Trophoblast cell (in vitro differentiated cells and primary cell): ENCODE measurements around the gene MAP3K12.

Source experiments
- DNase-seq, 2 donors: peaks; one replicate each; pipeline ENCODE4 v3.0.0-alpha.2; 2016
- H2AFZ ChIP-seq: 2 replicates; pipeline ENCODE4 v1.6.1; 2013; ENCODE audit warnings: low read length, moderate library complexity, mild to moderate bottlenecking; ENCODE audit not compliant: insufficient read depth, poor library complexity
- H2AK5ac ChIP-seq: 2 replicates; pipeline ENCODE4 v1.6.1; 2013; ENCODE audit warnings: mild to moderate bottlenecking, low read length
- H2BK120ac ChIP-seq: 2 replicates; pipeline ENCODE4 v1.6.1; 2013; ENCODE audit warnings: low read length, mild to moderate bottlenecking, moderate library complexity; ENCODE audit not compliant: insufficient read depth, poor library complexity
- H2BK12ac ChIP-seq: 2 replicates; pipeline ENCODE4 v1.6.1; 2013; ENCODE audit warnings: mild to moderate bottlenecking, low read length, moderate library complexity
- H2BK5ac ChIP-seq: 2 replicates; pipeline ENCODE4 v1.6.1; 2013; ENCODE audit warnings: low read length, low read depth, moderate library complexity, mild to moderate bottlenecking; ENCODE audit not compliant: poor library complexity
- H3K14ac ChIP-seq: 2 replicates; pipeline ENCODE4 v1.6.1; 2013; ENCODE audit warnings: mild to moderate bottlenecking, low read length
- H3K18ac ChIP-seq: 2 replicates; pipeline ENCODE4 v1.6.1; 2013; ENCODE audit warnings: mild to moderate bottlenecking, low read length
- H3K23ac ChIP-seq: 2 replicates; pipeline ENCODE4 v1.6.1; 2013; ENCODE audit warnings: low read length
- H3K27ac ChIP-seq: 2 replicates; pipeline ENCODE4 v1.5.1; 2013; ENCODE audit warnings: low read depth, mild to moderate bottlenecking, inconsistent platforms, low read length, moderate library complexity
- H3K27me3 ChIP-seq: 2 replicates; pipeline ENCODE4 v1.6.1; 2013; ENCODE audit warnings: inconsistent platforms, mild to moderate bottlenecking, low read length, moderate library complexity; ENCODE audit not compliant: insufficient read depth
- H3K36me3 ChIP-seq, 2 experiments: 1 replicate in 1 of 2; 2 replicates in 1 of 2; pipeline ENCODE4 v1.6.1; 2013; ENCODE audit warnings: low read length in 2 of 2, mild to moderate bottlenecking in 2 of 2, moderate library complexity in 1 of 2; ENCODE audit not compliant: insufficient read depth in 2 of 2, control insufficient read depth in 1 of 2
- H3K4ac ChIP-seq: 2 replicates; pipeline ENCODE4 v1.6.1; 2013; ENCODE audit warnings: low read depth, mild to moderate bottlenecking, low read length, moderate library complexity
- H3K4me1 ChIP-seq, 2 experiments: 1 replicate in 1 of 2; 2 replicates in 1 of 2; pipeline ENCODE4 v1.6.1; 2013; ENCODE audit warnings: low read length in 2 of 2, mild to moderate bottlenecking in 2 of 2, moderate library complexity in 1 of 2; ENCODE audit not compliant: insufficient read depth in 2 of 2, control insufficient read depth in 1 of 2
- H3K4me2 ChIP-seq: 2 replicates; pipeline ENCODE4 v1.6.1; 2013; ENCODE audit warnings: inconsistent platforms, mild to moderate bottlenecking, low read length, moderate library complexity
- H3K4me3 ChIP-seq: 2 replicates; pipeline ENCODE4 v1.5.1; 2013; ENCODE audit warnings: mild to moderate bottlenecking, low read depth, low read length, inconsistent platforms
- H3K79me1 ChIP-seq: one replicate; pipeline ENCODE4 v1.6.1; 2013; ENCODE audit warnings: low read length
- H3K79me2 ChIP-seq: 2 replicates; pipeline ENCODE4 v1.6.1; 2013; ENCODE audit warnings: low read length, mild to moderate bottlenecking; ENCODE audit not compliant: control insufficient read depth, insufficient read depth, poor library complexity
- H3K9ac ChIP-seq: 2 replicates; pipeline ENCODE4 v1.6.1; 2013; ENCODE audit warnings: mild to moderate bottlenecking, low read length
- H3K9me3 ChIP-seq: 2 replicates; pipeline ENCODE4 v1.6.1; 2013; ENCODE audit warnings: low read depth, mild to moderate bottlenecking, control low read depth, inconsistent platforms, low read length; ENCODE audit not compliant: insufficient read depth
- H4K12ac ChIP-seq: 2 replicates; pipeline ENCODE4 v1.6.1; 2013; ENCODE audit warnings: low read depth, mild to moderate bottlenecking, low read length, moderate library complexity
- H4K8ac ChIP-seq: 2 replicates; pipeline ENCODE4 v1.6.1; 2013; ENCODE audit warnings: low read depth, mild to moderate bottlenecking, low read length, moderate library complexity
- H4K91ac ChIP-seq: one replicate; pipeline ENCODE4 v1.6.1; 2013; ENCODE audit warnings: low read depth, mild to moderate bottlenecking, low read length, moderate library complexity
- WGBS: extraction: QIAGEN DNeasy Blood & Tissue Kit; methylation state at CpG from one replicate; pipeline ENCODE4 v1.1.7; 2013; ENCODE audit warnings: missing lambda C conversion rate; ENCODE audit not compliant: insufficient read length, insufficient coverage; ENCODE audit errors: extremely low coverage; 5-methylcytosine and 5-hydroxymethylcytosine counted together

The MAP3K12 gene

DNA sequence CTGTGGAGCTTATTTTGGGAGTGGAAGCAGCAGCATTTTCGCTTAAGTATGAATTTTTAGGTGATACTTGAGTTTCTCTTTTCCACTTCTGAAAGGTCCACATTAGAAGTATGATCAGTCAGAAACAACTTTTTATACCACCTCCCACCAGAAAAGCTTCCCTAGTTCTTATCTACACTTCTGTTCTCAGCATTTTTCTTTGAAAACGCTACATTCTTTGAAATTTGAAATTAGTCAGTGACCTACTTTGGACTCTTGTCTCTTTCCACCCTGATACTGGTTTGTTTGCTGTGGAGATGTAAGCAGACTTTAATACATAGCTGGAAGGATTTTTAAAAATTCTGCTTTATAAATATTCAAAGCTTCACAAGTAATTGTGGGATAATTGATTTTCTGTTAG lies 25.2 kb downstream of the MAP3K12 start:
- peaks cover 36 to 77% of the 10 kb centered on the region in 2 experiments for H3K36me3 ChIP-seq

GRCh38 chr12:53472056-53472582 lies 27.1 kb downstream of the MAP3K12 start:
- no peak overlapping the region for H4K91ac ChIP-seq
- no peak overlapping the region for H3K4me2 ChIP-seq
- no peak overlapping the region for H2BK120ac ChIP-seq
- H4K12ac ChIP-seq: no peak overlapping the region
- H3K79me1 ChIP-seq: no peaks in the 10 kb centered on the region
- H2AK5ac ChIP-seq: no peak overlapping the region
- no peak overlapping the region for H3K4me3 ChIP-seq
- H3K9ac ChIP-seq: no peak overlapping the region
- no peak overlapping the region for H2BK12ac ChIP-seq
- H2BK5ac ChIP-seq: no peak overlapping the region
- H3K4ac ChIP-seq: no peak overlapping the region
- no peak overlapping the region for H3K23ac ChIP-seq
- H3K79me2 ChIP-seq: no peaks in the 10 kb centered on the region
- H3K27ac ChIP-seq: no peak overlapping the region
- no peak for DNase-seq
- H3K36me3 ChIP-seq: peaks cover 38 to 83% of the 10 kb centered on the region in 2 experiments
- no peaks in the 10 kb centered on the region for H3K27me3 ChIP-seq
- no peaks in the 10 kb centered on the region for H3K9me3 ChIP-seq
- H2AFZ ChIP-seq: no peak overlapping the region
- no peak overlapping the region for H3K14ac ChIP-seq
- H3K18ac ChIP-seq: no peak overlapping the region
- H4K8ac ChIP-seq: no peak overlapping the region
- no CpG with 5 or more reads among the region's 1 CpG for WGBS
- H3K4me1 ChIP-seq: no peaks in the 10 kb centered on the region

More for the DNA sequence above, 25.2 kb downstream of the MAP3K12 start:
- Histone ChIP-seq H3K4me3 (no peak overlapping the region), H2BK5ac (no peak overlapping the region), H2AFZ (no peak overlapping the region), H2AK5ac (no peak overlapping the region), H3K23ac (no peak overlapping the region), H3K4me1 (no peaks in the 10 kb centered on the region), H3K9ac (no peak overlapping the region), H3K4ac (no peak overlapping the region), H4K91ac (no peak overlapping the region), H4K12ac (no peak overlapping the region), H3K9me3 (no peaks in the 10 kb centered on the region), H3K14ac (no peak overlapping the region), H3K27me3 (no peaks in the 10 kb centered on the region), H3K4me2 (no peak overlapping the region), H3K79me1 (no peaks in the 10 kb centered on the region), H3K27ac (no peak overlapping the region), H3K79me2 (no peaks in the 10 kb centered on the region), H4K8ac (no peak overlapping the region), H2BK12ac (no peak overlapping the region), H2BK120ac (no peak overlapping the region), H3K18ac (no peak overlapping the region)
- no CpG with 5 or more reads among the region's 2 CpGs for WGBS
- no peak for DNase-seq

DNA sequence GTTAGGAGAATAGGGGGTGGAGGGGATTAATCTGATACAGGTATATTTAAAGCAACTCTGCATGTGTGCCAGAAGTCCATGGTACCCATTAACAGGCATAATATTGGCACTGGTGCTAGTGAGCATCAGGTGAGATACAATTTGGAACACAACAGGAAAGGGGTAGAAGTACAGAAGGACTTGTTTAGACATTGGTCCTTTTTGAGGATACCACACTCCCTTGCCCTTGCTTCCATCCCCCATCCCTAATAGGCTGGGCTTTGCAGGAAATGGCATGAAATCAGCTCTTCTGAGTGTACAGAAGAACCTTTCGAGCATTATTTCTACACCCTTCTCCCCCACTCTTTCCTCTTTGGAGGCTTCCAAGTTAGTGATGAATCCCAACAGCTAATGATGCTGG lies 31.0 kb downstream of the MAP3K12 start:
- H3K4me2 ChIP-seq: no peak overlapping the region
- no peak overlapping the region for H2AK5ac ChIP-seq
- no peak for DNase-seq
- no peak overlapping the region for H3K18ac ChIP-seq
- no peak overlapping the region for H3K23ac ChIP-seq
- H2BK120ac ChIP-seq: no peak overlapping the region
- no peaks in the 10 kb centered on the region for H3K79me2 ChIP-seq
- no peak overlapping the region for H4K91ac ChIP-seq
- H3K4me3 ChIP-seq: no peak overlapping the region
- no peak overlapping the region for H2BK5ac ChIP-seq
- H4K12ac ChIP-seq: no peak overlapping the region
- H3K79me1 ChIP-seq: no peaks in the 10 kb centered on the region
- WGBS: no CpG with 5 or more reads among the region's 1 CpG
- H3K27ac ChIP-seq: no peak overlapping the region
- H3K9me3 ChIP-seq: no peaks in the 10 kb centered on the region
- H3K27me3 ChIP-seq: no peaks in the 10 kb centered on the region
- peaks cover 46 to 90% of the 10 kb centered on the region in 2 experiments for H3K36me3 ChIP-seq
- no peak overlapping the region for H3K9ac ChIP-seq
- no peak overlapping the region for H2AFZ ChIP-seq
- H2BK12ac ChIP-seq: no peak overlapping the region
- no peak overlapping the region for H3K14ac ChIP-seq
- H3K4ac ChIP-seq: no peak overlapping the region
- no peaks in the 10 kb centered on the region for H3K4me1 ChIP-seq
- H4K8ac ChIP-seq: no peak overlapping the region

DNA sequence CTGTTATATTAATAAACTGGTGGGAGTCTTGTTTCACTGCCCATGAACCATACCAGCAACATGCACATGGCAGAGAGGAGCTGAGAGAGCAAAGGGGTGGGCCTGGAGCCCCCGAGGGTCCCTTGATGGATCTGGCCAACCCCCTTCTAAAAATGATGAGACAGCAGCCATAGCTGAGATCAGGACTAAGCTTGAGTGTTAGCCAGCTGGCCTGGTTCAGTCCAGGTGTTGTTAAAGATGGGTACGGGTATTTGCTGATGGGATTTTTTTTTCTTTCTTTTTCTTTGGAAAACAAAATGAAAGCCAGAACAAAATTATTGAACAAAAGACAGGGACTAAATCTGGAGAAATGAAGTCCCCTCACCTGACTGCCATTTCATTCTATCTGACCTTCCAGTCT lies 31.4 kb downstream of the MAP3K12 start:
- no peak overlapping the region for H4K12ac ChIP-seq
- H3K36me3 ChIP-seq: peaks cover 45 to 89% of the 10 kb centered on the region in 2 experiments
- H4K91ac ChIP-seq: no peak overlapping the region
- no peak overlapping the region for H4K8ac ChIP-seq
- H3K23ac ChIP-seq: no peak overlapping the region
- H2BK120ac ChIP-seq: no peak overlapping the region
- H2AK5ac ChIP-seq: no peak overlapping the region
- H3K4me1 ChIP-seq: no peaks in the 10 kb centered on the region
- H3K27me3 ChIP-seq: no peaks in the 10 kb centered on the region
- H3K79me2 ChIP-seq: no peaks in the 10 kb centered on the region
- no peak overlapping the region for H3K4me3 ChIP-seq
- H3K9me3 ChIP-seq: no peaks in the 10 kb centered on the region
- no peak overlapping the region for H2BK5ac ChIP-seq
- no peak overlapping the region for H2BK12ac ChIP-seq
- H3K4me2 ChIP-seq: no peak overlapping the region
- DNase-seq: no peak
- H3K9ac ChIP-seq: no peak overlapping the region
- H3K4ac ChIP-seq: no peak overlapping the region
- no peak overlapping the region for H3K14ac ChIP-seq
- H2AFZ ChIP-seq: no peak overlapping the region
- no peak overlapping the region for H3K18ac ChIP-seq
- no CpG with 5 or more reads among the region's 2 CpGs for WGBS
- no peak overlapping the region for H3K27ac ChIP-seq
- no peaks in the 10 kb centered on the region for H3K79me1 ChIP-seq
